Measurements from ENCODE around the gene IFITM1.

The IFITM1 gene

GRCh38 chr11:288478-289397 lies 25.1 kb upstream of the IFITM1 start, which contains the start of gene PGGHG:
Gene PGGHG, plus strand, starts transcription at chr11:289126. Its CDS starts 691 bp downstream, at chr11:289817.
- no peaks in the 10 kb centered on the region for H3K36me3 Mint-ChIP-seq
- H3K4me3 Mint-ChIP-seq: peak within 1 kb of the TSS; percentile 80
- peak within 1 kb of the TSS; percentile 94 for H3K27ac Mint-ChIP-seq
- no peaks in the 10 kb centered on the region for H3K9me3 Mint-ChIP-seq
- no peaks in the 10 kb centered on the region for H3K27me3 Mint-ChIP-seq
- peaks cover 31% of the 10 kb centered on the region for H3K4me1 Mint-ChIP-seq

GRCh38 chr11:289398-289711 lies 24.5 kb upstream of the IFITM1 start:
- peaks cover 30% of the 10 kb centered on the region for H3K4me1 Mint-ChIP-seq
- H3K4me3 Mint-ChIP-seq: peak overlapping the region; percentile 11
- H3K27ac Mint-ChIP-seq: no peak overlapping the region
- no peaks in the 10 kb centered on the region for H3K9me3 Mint-ChIP-seq
- H3K36me3 Mint-ChIP-seq: no peaks in the 10 kb centered on the region
- no peaks in the 10 kb centered on the region for H3K27me3 Mint-ChIP-seq

- peaks cover 30% of the 10 kb centered on the region for H3K4me1 Mint-ChIP-seq
- H3K27ac Mint-ChIP-seq: no peak overlapping the region
Observed at GRCh38 chr11:289712-290620, 23.9 kb upstream of the IFITM1 start.

GRCh38 chr11:290621-291231 lies 23.1 kb upstream of the IFITM1 start:
- Mint-ChIP-seq H3K4me3 (no peak overlapping the region), H3K27ac (peak overlapping the region; percentile 84), H3K4me1 (peaks cover 29% of the 10 kb centered on the region), H3K27me3 (no peaks in the 10 kb centered on the region), H3K36me3 (no peaks in the 10 kb centered on the region), H3K9me3 (no peaks in the 10 kb centered on the region)

More at GRCh38 chr11:289712-290620, 23.9 kb upstream of the IFITM1 start:
- H3K27me3 Mint-ChIP-seq: no peaks in the 10 kb centered on the region
- no peaks in the 10 kb centered on the region for H3K9me3 Mint-ChIP-seq
- no peaks in the 10 kb centered on the region for H3K36me3 Mint-ChIP-seq
- H3K4me3 Mint-ChIP-seq: peak overlapping the region; percentile 44

GRCh38 chr11:291281-292210 lies 22.3 kb upstream of the IFITM1 start:
- H3K9me3 Mint-ChIP-seq: no peaks in the 10 kb centered on the region
- no peaks in the 10 kb centered on the region for H3K36me3 Mint-ChIP-seq
- no peaks in the 10 kb centered on the region for H3K27me3 Mint-ChIP-seq
- peaks cover 21% of the 10 kb centered on the region for H3K4me1 Mint-ChIP-seq
- no peak overlapping the region for H3K4me3 Mint-ChIP-seq
- H3K27ac Mint-ChIP-seq: peak overlapping the region; percentile 84

- H3K27ac Mint-ChIP-seq: no peak overlapping the region
Observed at GRCh38 chr11:292211-293121, 21.4 kb upstream of the IFITM1 start.

GRCh38 chr11:293271-293851 lies 20.5 kb upstream of the IFITM1 start:
- H3K9me3 Mint-ChIP-seq: no peaks in the 10 kb centered on the region
- no peaks in the 10 kb centered on the region for H3K36me3 Mint-ChIP-seq
- H3K27me3 Mint-ChIP-seq: no peaks in the 10 kb centered on the region
- no peak overlapping the region for H3K27ac Mint-ChIP-seq
- peaks cover 23% of the 10 kb centered on the region for H3K4me1 Mint-ChIP-seq
- H3K4me3 Mint-ChIP-seq: no peak overlapping the region

More at GRCh38 chr11:292211-293121, 21.4 kb upstream of the IFITM1 start:
- Mint-ChIP-seq H3K27me3 (no peaks in the 10 kb centered on the region), H3K36me3 (no peaks in the 10 kb centered on the region), H3K4me1 (peaks cover 20% of the 10 kb centered on the region), H3K4me3 (no peak overlapping the region), H3K9me3 (no peaks in the 10 kb centered on the region)

- H3K4me1 Mint-ChIP-seq: peaks cover 24% of the 10 kb centered on the region
- H3K27ac Mint-ChIP-seq: no peak overlapping the region
- no peaks in the 10 kb centered on the region for H3K36me3 Mint-ChIP-seq
- no peaks in the 10 kb centered on the region for H3K9me3 Mint-ChIP-seq
- no peaks in the 10 kb centered on the region for H3K27me3 Mint-ChIP-seq
- H3K4me3 Mint-ChIP-seq: no peak overlapping the region
Observed at GRCh38 chr11:293852-294661, 19.8 kb upstream of the IFITM1 start.

GRCh38 chr11:294780-295179 lies 19.1 kb upstream of the IFITM1 start:
- no peak overlapping the region for H3K27ac Mint-ChIP-seq
- H3K27me3 Mint-ChIP-seq: no peaks in the 10 kb centered on the region
- no peaks in the 10 kb centered on the region for H3K9me3 Mint-ChIP-seq
- H3K4me3 Mint-ChIP-seq: no peak overlapping the region
- no peaks in the 10 kb centered on the region for H3K36me3 Mint-ChIP-seq
- peaks cover 24% of the 10 kb centered on the region for H3K4me1 Mint-ChIP-seq

- Mint-ChIP-seq H3K4me1 (peaks cover 30% of the 10 kb centered on the region), H3K36me3 (no peaks in the 10 kb centered on the region), H3K27ac (no peak overlapping the region), H3K4me3 (no peak overlapping the region), H3K27me3 (no peaks in the 10 kb centered on the region), H3K9me3 (no peaks in the 10 kb centered on the region)
Observed at GRCh38 chr11:295351-296170, 18.3 kb upstream of the IFITM1 start.

GRCh38 chr11:296171-297050 lies 17.4 kb upstream of the IFITM1 start:
- H3K27me3 Mint-ChIP-seq: peaks cover 1% of the 10 kb centered on the region
- no peak overlapping the region for H3K27ac Mint-ChIP-seq
- peaks cover 31% of the 10 kb centered on the region for H3K4me1 Mint-ChIP-seq
- no peaks in the 10 kb centered on the region for H3K9me3 Mint-ChIP-seq
- no peaks in the 10 kb centered on the region for H3K36me3 Mint-ChIP-seq
- no peak overlapping the region for H3K4me3 Mint-ChIP-seq

All from activated naive CD4-positive, alpha-beta T cell treated with anti-CD3 and anti-CD28 coated beads, Interleukin-2, amount 50 U/mL, for 24 hours (primary cell).